Natural killer cell (primary cell): ENCODE results near the gene CAMK1. TPM values are rescaled to one million over a fixed set of nuclear protein-coding genes. Genes with fewer than 3 reads are reported as not detected.
"Not testable (repeated sequence)": the region's sequence is repeated elsewhere in the genome, so short reads cannot be mapped to it uniquely, and the experiment has no call there.

Source experiments
- ATAC-seq, 3 donors: fragments of 150-1000 bp in 2 of 3; fragments of 200-7000 bp in 1 of 3; cut with Tn5 transposase; 1 replicate in 1 of 3; 2 replicates in 2 of 3; pipeline ENCODE4 v1.10.0; 2021; ENCODE audit warnings: mild to moderate bottlenecking in 2 of 3, moderate library complexity in 2 of 3
- DNase-seq, 2 donors: peaks; one replicate each; pipeline versions ENCODE4 v3.0.0 to v3.0.0-alpha.2; 2013 to 2021; ENCODE audit warnings: mixed read lengths in 1 of 2
- H3K27ac ChIP-seq: one replicate; pipeline ENCODE4 v1.5.1; 2013; ENCODE audit warnings: mild to moderate bottlenecking, low read length
- H3K27me3 ChIP-seq: one replicate; pipeline ENCODE4 v1.6.1; 2013; ENCODE audit warnings: low read length; ENCODE audit not compliant: control insufficient read depth, insufficient read depth
- H3K36me3 ChIP-seq: one replicate; pipeline ENCODE4 v1.6.1; 2013; ENCODE audit warnings: low read length; ENCODE audit not compliant: control insufficient read depth, insufficient read depth
- H3K4me1 ChIP-seq: one replicate; pipeline ENCODE4 v1.6.1; 2013; ENCODE audit warnings: low read length; ENCODE audit not compliant: control insufficient read depth, insufficient read depth
- H3K4me3 ChIP-seq: one replicate; pipeline ENCODE4 v1.5.1; 2013; ENCODE audit warnings: low read length
- H3K9me3 ChIP-seq: one replicate; pipeline ENCODE4 v1.6.1; 2013; ENCODE audit warnings: low read length; ENCODE audit not compliant: control insufficient read depth, insufficient read depth
- H3K27ac Mint-ChIP-seq, 2 donors: one replicate each; pipeline ENCODE4 v1.8.0; 2022; ENCODE audit warnings: mild to moderate bottlenecking in 2 of 2, mixed read lengths in 2 of 2, moderate library complexity in 1 of 2
- H3K27me3 Mint-ChIP-seq, 2 donors: one replicate each; pipeline ENCODE4 v1.8.0; 2022; ENCODE audit warnings: low read depth in 2 of 2, mixed read lengths in 2 of 2
- H3K36me3 Mint-ChIP-seq: one replicate; pipeline ENCODE4 v1.8.0; 2022; ENCODE audit warnings: mixed read lengths
- H3K4me1 Mint-ChIP-seq, 2 donors: one replicate each; pipeline ENCODE4 v1.8.0; 2022; ENCODE audit warnings: mixed read lengths in 2 of 2
- H3K4me3 Mint-ChIP-seq: one replicate; pipeline ENCODE4 v1.8.0; 2022; ENCODE audit warnings: mild to moderate bottlenecking, moderate library complexity, mixed read lengths
- H3K9me3 Mint-ChIP-seq, 2 donors: one replicate each; pipeline ENCODE4 v1.8.0; 2022; ENCODE audit warnings: mixed read lengths in 2 of 2
- CTCF ChIP-seq: fragments of 200-600 bp; IDR thresholded peaks from one replicate; pipeline ENCODE4 v1.8.0; 2022; ENCODE audit warnings: antibody characterized with exemption
- WGBS: methylation state at CpG from one replicate; pipeline ENCODE4 v1.1.7; 2013; ENCODE audit warnings: missing lambda C conversion rate; ENCODE audit not compliant: insufficient coverage; 5-methylcytosine and 5-hydroxymethylcytosine counted together
- intact Hi-C: fragments of 100-400 bp; cut with micrococcal nuclease; formaldehyde crosslinking; loops from one replicate; pipeline ENCODE4 v1.14.2; 2022
- total RNA-seq, 4 donors: library from RNA; stranded (reverse); fragments of 120-200 nt in 1 of 4; gene quantifications; one replicate each; pipeline versions ENCODE4 v1.2.3 to v1.2.4, GENCODE V29; 2013 to 2022

CAMK1 gene
- total RNA-seq, 3 donors from 2014 or later (not counting 1 experiment from before 2014, with no cell fraction given): 7.4 to 20.4 (median 8.7) TPM

- DNase-seq: no peak
- no peak for TF ChIP-seq CTCF
- intact Hi-C loops: no loop called here
- no peak overlapping the region for H3K4me3 Mint-ChIP-seq
- peak overlapping the region; percentile 94 to 99 for H3K27ac Mint-ChIP-seq
- no peaks in the 10 kb centered on the region for H3K36me3 Mint-ChIP-seq
- ATAC-seq: no peak
- Histone ChIP-seq H3K4me3 (no peak overlapping the region), H3K4me1 (peaks cover 49% of the 10 kb centered on the region), H3K36me3 (peaks cover 11% of the 10 kb centered on the region), H3K27me3 (no peaks in the 10 kb centered on the region), H3K9me3 (no peaks in the 10 kb centered on the region), H3K27ac (no peak overlapping the region)
- H3K27me3 Mint-ChIP-seq: no peaks in the 10 kb centered on the region
- peaks cover 50 to 57% of the 10 kb centered on the region in 2 donors for H3K4me1 Mint-ChIP-seq
- WGBS: 94% methylated on average over 5 of the region's 5 CpGs
- no peaks in the 10 kb centered on the region for H3K9me3 Mint-ChIP-seq
Measured at GRCh38 chr3:9778143-9779074, 8.7 kb upstream of the CAMK1 start.

GRCh38 chr3:9777694-9778021, 7.9 kb upstream of the CAMK1 start:
- Mint-ChIP-seq H3K4me1 (peaks cover 47 to 53% of the 10 kb centered on the region in 2 donors), H3K4me3 (no peak overlapping the region), H3K9me3 (no peaks in the 10 kb centered on the region), H3K36me3 (no peaks in the 10 kb centered on the region), H3K27ac (no peak overlapping the region), H3K27me3 (no peaks in the 10 kb centered on the region)
- Histone ChIP-seq H3K9me3 (no peaks in the 10 kb centered on the region), H3K36me3 (peaks cover 8% of the 10 kb centered on the region), H3K4me1 (peaks cover 49% of the 10 kb centered on the region), H3K27me3 (no peaks in the 10 kb centered on the region), H3K4me3 (no peak overlapping the region), H3K27ac (no peak overlapping the region)
- ATAC-seq: no peak
- no peak for DNase-seq
- WGBS: no CpG with 5 or more reads among the region's 1 CpG
- intact Hi-C loops: no loop called here
- no peak for TF ChIP-seq CTCF

GRCh38 chr3:9776896-9777693, 7.3 kb upstream of the CAMK1 start:
- no peak for DNase-seq
- no peaks in the 10 kb centered on the region for H3K36me3 Mint-ChIP-seq
- Histone ChIP-seq H3K27ac (no peak overlapping the region), H3K9me3 (no peaks in the 10 kb centered on the region), H3K4me3 (no peak overlapping the region), H3K27me3 (no peaks in the 10 kb centered on the region), H3K4me1 (peaks cover 45% of the 10 kb centered on the region), H3K36me3 (peaks cover 4% of the 10 kb centered on the region)
- H3K9me3 Mint-ChIP-seq: no peaks in the 10 kb centered on the region
- no peaks in the 10 kb centered on the region for H3K27me3 Mint-ChIP-seq
- no peak for TF ChIP-seq CTCF
- H3K4me1 Mint-ChIP-seq: peaks cover 47% of the 10 kb centered on the region in 2 donors
- no peak for ATAC-seq
- intact Hi-C loops: no loop called here
- H3K4me3 Mint-ChIP-seq: no peak overlapping the region
- H3K27ac Mint-ChIP-seq: peak overlapping the region in 1 of 2 donors; percentile 16
- 93% methylated on average over 5 of the region's 5 CpGs for WGBS

- H3K27me3 ChIP-seq, H3K36me3 Mint-ChIP-seq, H3K9me3 Mint-ChIP-seq, H3K4me3 ChIP-seq, H3K27me3 Mint-ChIP-seq, H3K36me3 ChIP-seq, intact Hi-C loops, DNase-seq, H3K27ac ChIP-seq, H3K9me3 ChIP-seq, ATAC-seq: not testable (repeated sequence)
- Mint-ChIP-seq H3K4me1 (peaks cover 35 to 47% of the 10 kb centered on the region in 2 donors), H3K27ac (peak overlapping the region in 1 of 2 donors; percentile 84), H3K4me3 (peak overlapping the region; percentile 86)
- 100% methylated on average over 1 of the region's 2 CpGs for WGBS
- peaks cover 36% of the 10 kb centered on the region for H3K4me1 ChIP-seq
Measured at GRCh38 chr3:9771007-9771406, 1.3 kb upstream of the CAMK1 start.
